H1 (cell line): Measurements from ENCODE around the gene MYO5B. TPM values are rescaled to one million over a fixed set of nuclear protein-coding genes. Genes with fewer than 3 reads are reported as not detected.

ENCODE experiments used
- CTCF ChIA-PET: fragments of 300-600 bp; sonication (Branson Sonifier 250); formaldehyde crosslinking; loops from one replicate; lab custom pipeline; 2021; ENCODE audit not compliant: partially characterized antibody; lab: Charles Lee
- POLR2A ChIA-PET: fragments of 300-600 bp; sonication (Branson Sonifier 250); formaldehyde crosslinking; loops from one replicate; lab custom pipeline; 2021; ENCODE audit warnings: inconsistent platforms; ENCODE audit not compliant: partially characterized antibody; lab: Charles Lee
- DNase-seq, 2 experiments: peaks; one replicate each; pipeline versions ENCODE4 v3.0.0 to v3.0.0-alpha.2; 2010 to 2022; ENCODE audit warnings: low spot score in 2 of 2, low read depth in 1 of 2, mixed read lengths in 1 of 2
- FAIRE-seq: peaks from 2 replicates; lab custom pipeline; 2011; peaks lifted over from hg19 to GRCh38; lab: Jason Lieb, UNC
- H2AFZ ChIP-seq: 2 replicates; pipeline ENCODE4 v1.8.1; 2012; ENCODE audit warnings: low read length, inconsistent platforms
- H2AK5ac ChIP-seq: 2 replicates; pipeline ENCODE4 v1.6.1; 2013; ENCODE audit warnings: low read depth, low read length
- H2BK120ac ChIP-seq: replicated peaks from 2 replicates; pipeline ENCODE3; 2013; ENCODE audit warnings: low read depth, low read length, inconsistent platforms
- H2BK12ac ChIP-seq: 2 replicates; pipeline ENCODE4 v1.6.1; 2013; ENCODE audit warnings: low read depth, low read length
- H2BK15ac ChIP-seq: 2 replicates; pipeline ENCODE4 v1.6.1; 2013; ENCODE audit warnings: low read length
- H2BK20ac ChIP-seq: 2 replicates; pipeline ENCODE4 v1.6.1; 2013; ENCODE audit warnings: low read length
- H2BK5ac ChIP-seq: 2 replicates; pipeline ENCODE4 v1.6.1; 2013; ENCODE audit warnings: low read depth, low read length
- H3K14ac ChIP-seq: 2 replicates; pipeline ENCODE4 v1.6.1; 2013; ENCODE audit warnings: inconsistent platforms; ENCODE audit not compliant: insufficient read length
- H3K18ac ChIP-seq: 2 replicates; pipeline ENCODE4 v1.6.1; 2013; ENCODE audit warnings: low read length; ENCODE audit errors: extremely low read depth
- H3K23ac ChIP-seq: 2 replicates; pipeline ENCODE4 v1.6.1; 2013; ENCODE audit warnings: inconsistent platforms; ENCODE audit not compliant: insufficient read length
- H3K23me2 ChIP-seq: 2 replicates; pipeline ENCODE4 v1.6.1; 2013; ENCODE audit warnings: low read depth, low read length
- H3K27ac ChIP-seq: 2 replicates; pipeline ENCODE4 v1.6.1; 2011; ENCODE audit warnings: low read depth, low read length, inconsistent platforms
- H3K27me3 ChIP-seq, 4 experiments: replicated peaks in 1 of 4; 1 replicate in 1 of 4; 2 replicates in 3 of 4; pipeline versions ENCODE4 v1.6.1 to v1.8.1; 2011 to 2013; ENCODE audit warnings: low read length in 3 of 4, mild to moderate bottlenecking in 3 of 4, inconsistent platforms in 2 of 4, mixed read lengths in 2 of 4, moderate library complexity in 1 of 4; ENCODE audit not compliant: control insufficient read depth in 3 of 4, insufficient read depth in 3 of 4; ENCODE audit errors: extremely low read depth in 1 of 4
- H3K36me3 ChIP-seq, 4 experiments: 2 replicates each; pipeline versions ENCODE4 v1.6.1 to v1.8.1; 2011 to 2013; ENCODE audit warnings: mild to moderate bottlenecking in 4 of 4, low read length in 3 of 4, moderate library complexity in 2 of 4, control low read depth in 1 of 4, inconsistent platforms in 1 of 4; ENCODE audit not compliant: insufficient read depth in 4 of 4, control insufficient read depth in 2 of 4
- H3K4ac ChIP-seq: replicated peaks from 2 replicates; pipeline ENCODE3; 2013; ENCODE audit warnings: low read length, low read depth, mixed read lengths, inconsistent platforms; ENCODE audit not compliant: insufficient read length
- H3K4me1 ChIP-seq, 4 experiments: replicated peaks in 1 of 4; 1 replicate in 1 of 4; 2 replicates in 3 of 4; pipeline versions ENCODE4 v1.6.1 to v1.8.1; 2011 to 2013; ENCODE audit warnings: low read length in 3 of 4, inconsistent platforms in 2 of 4, mixed read lengths in 1 of 4; ENCODE audit not compliant: insufficient read depth in 4 of 4, control insufficient read depth in 3 of 4
- H3K4me2 ChIP-seq, 2 experiments: 2 replicates each; pipeline versions ENCODE4 v1.6.1 to v1.8.1; 2011 to 2013; ENCODE audit warnings: low read depth in 2 of 2, low read length in 2 of 2, control low read depth in 1 of 2, inconsistent platforms in 1 of 2, mild to moderate bottlenecking in 1 of 2; ENCODE audit not compliant: insufficient read depth in 1 of 2
- H3K4me3 ChIP-seq, 4 experiments: fragments of 200-600, 300-600 bp in 1 of 4; sonication (generic), shearing (Covaris generic), sonication (Bioruptor Twin) in 1 of 4; 2 replicates each; pipeline versions ENCODE4 v1.5.1 to v1.8.1; 2011 to 2016; ENCODE audit warnings: low read length in 4 of 4, low read depth in 3 of 4, control low read depth in 2 of 4, inconsistent platforms in 2 of 4, mild to moderate bottlenecking in 2 of 4, mixed read lengths in 1 of 4, moderate library complexity in 1 of 4; ENCODE audit not compliant: insufficient read depth in 2 of 4; ENCODE audit errors: extremely low read depth in 1 of 4
- H3K56ac ChIP-seq: replicated peaks from 2 replicates; pipeline ENCODE3; 2013; ENCODE audit warnings: low read depth, mild to moderate bottlenecking, mixed read lengths, low read length, inconsistent platforms; ENCODE audit not compliant: insufficient read length
- H3K79me1 ChIP-seq: 2 replicates; pipeline ENCODE4 v1.6.1; 2013; ENCODE audit warnings: low read depth, low read length, control low read depth
- H3K79me2 ChIP-seq, 2 experiments: 2 replicates each; pipeline versions ENCODE4 v1.6.1 to v1.8.1; 2012 to 2013; ENCODE audit warnings: low read length in 2 of 2, mild to moderate bottlenecking in 2 of 2, inconsistent platforms in 1 of 2; ENCODE audit not compliant: insufficient read depth in 2 of 2, control insufficient read depth in 1 of 2
- H3K9ac ChIP-seq, 4 experiments: replicated peaks in 1 of 4; 1 replicate in 1 of 4; 2 replicates in 3 of 4; pipeline versions ENCODE4 v1.6.1 to v1.8.1; 2011 to 2013; ENCODE audit warnings: low read depth in 3 of 4, low read length in 3 of 4, control low read depth in 2 of 4, mild to moderate bottlenecking in 2 of 4, moderate library complexity in 2 of 4, inconsistent platforms in 1 of 4; ENCODE audit errors: extremely low read depth in 1 of 4
- H3K9me3 ChIP-seq, 2 experiments: 2 replicates each; pipeline versions ENCODE4 v1.6.1 to v1.8.1; 2012 to 2013; ENCODE audit warnings: mild to moderate bottlenecking in 2 of 2, moderate library complexity in 2 of 2, control low read depth in 1 of 2, inconsistent platforms in 1 of 2, low read depth in 1 of 2, low read length in 1 of 2, mixed read lengths in 1 of 2; ENCODE audit not compliant: insufficient read depth in 2 of 2
- H4K20me1 ChIP-seq, 2 experiments: replicated peaks in 1 of 2; 2 replicates each; pipeline versions ENCODE3 to v1.8.1; 2011 to 2013; ENCODE audit warnings: inconsistent platforms in 2 of 2, low read length in 2 of 2, mild to moderate bottlenecking in 1 of 2; ENCODE audit not compliant: insufficient read depth in 2 of 2, control insufficient read depth in 1 of 2
- H4K5ac ChIP-seq: 2 replicates; pipeline ENCODE4 v1.6.1; 2013; ENCODE audit warnings: low read length, low read depth, mixed read lengths, inconsistent platforms; ENCODE audit not compliant: insufficient read length
- H4K8ac ChIP-seq: 2 replicates; pipeline ENCODE4 v1.8.0; 2013; ENCODE audit warnings: mild to moderate bottlenecking, moderate library complexity, low read length, inconsistent platforms; ENCODE audit not compliant: insufficient read depth; ENCODE audit errors: extremely low read depth
- H4K91ac ChIP-seq: replicated peaks from 2 replicates; pipeline ENCODE3; 2013; ENCODE audit warnings: low read length, mixed read lengths, inconsistent platforms; ENCODE audit not compliant: insufficient read length
- CTBP2 ChIP-seq: IDR thresholded peaks from 2 replicates; pipeline ENCODE4 v1.7.0; 2011; ENCODE audit warnings: borderline replicate concordance, mild to moderate bottlenecking, moderate library complexity, mixed read lengths, low read length; ENCODE audit not compliant: insufficient read depth, insufficient read length
- CTCF ChIP-seq, 3 experiments: IDR thresholded peaks; 1 replicate in 2 of 3; 2 replicates in 1 of 3; pipeline versions ENCODE4 v1.5.1 to v1.6.1; 2011; ENCODE audit warnings: low read length in 3 of 3, mild to moderate bottlenecking in 3 of 3, inconsistent platforms in 2 of 3, low read depth in 1 of 3, moderate library complexity in 1 of 3; ENCODE audit not compliant: insufficient read depth in 1 of 3; ENCODE audit errors: control extremely low read depth in 1 of 3
- GTF2F1 ChIP-seq: IDR thresholded peaks from 2 replicates; pipeline ENCODE4 v1.6.1; 2012; ENCODE audit warnings: low read depth, low read length, improper control_type of control experiment, borderline replicate concordance
- PHF8 ChIP-seq: fragments of 200-600 bp; sonication (generic); conservative IDR thresholded peaks from 2 replicates; pipeline ENCODE4 v1.7.1; 2012; ENCODE audit warnings: low read depth, mild to moderate bottlenecking, inconsistent platforms, low read length, moderate library complexity
- WGBS, 2 experiments: shearing (Covaris generic) in 1 of 2; methylation state at CpG; one replicate each; pipeline versions ENCODE4 v1.1.6 to v1.1.7; 2013 to 2015; ENCODE audit warnings: low lambda C conversion rate in 2 of 2, mixed read lengths in 2 of 2, inconsistent platforms in 1 of 2, low coverage in 1 of 2, missing lambda C conversion rate in 1 of 2; ENCODE audit not compliant: insufficient replicate concordance in 2 of 2, insufficient coverage in 1 of 2, insufficient read length in 1 of 2; ENCODE audit errors: extremely low coverage in 1 of 2, missing lambda C conversion rate in 1 of 2; 5-methylcytosine and 5-hydroxymethylcytosine counted together
- long read RNA-seq, 2 experiments: library from RNA in 1 of 2; library from capped mRNA in 1 of 2; stranded (forward); transcript quantifications; one replicate each; pipeline ENCODE4 v2.0.0, GENCODE V29; 2021; ENCODE audit warnings: inconsistent platforms in 1 of 2
- polyA minus RNA-seq, 3 experiments: library from RNA; depleted of rRNA, polyadenylated mRNA; stranded (reverse); fragments of >200 nt; gene quantifications; 1 replicate in 2 of 3; 2 replicates in 1 of 3; pipeline ENCODE4 v1.2.3, GENCODE V29; 2011
- polyA plus RNA-seq, 7 experiments: library from polyadenylated mRNA; depleted of rRNA in 3 of 7; stranded (reverse) in 5 of 7; unstranded in 2 of 7; fragments of >200 nt in 5 of 7; fragments of 200-250 nt in 2 of 7; gene quantifications; 1 replicate in 5 of 7; 2 replicates in 1 of 7; 4 replicates in 1 of 7; pipeline versions ENCODE4 v1.2.1 to v1.2.3, GENCODE V29; 2011 to 2013; ENCODE audit warnings: missing spikeins in 2 of 7, mixed read lengths in 2 of 7
- total RNA-seq: library from RNA; stranded (reverse); fragmentation: NEBNext Ultra II Directional; extraction: Animal tissue kit (Norgen Biotek cat#: 25700); gene quantifications from 2 replicates; pipeline ENCODE4 v1.2.1, GENCODE V29; 2021

The MYO5B gene
- total RNA-seq = 6.4 and 6.9 TPM in 2 replicates
- 5.1 and 7.7 TPM in 2 replicates for polyA plus RNA-seq (2011; rRNA removed)
- 6.1 TPM for polyA plus RNA-seq (2011; cell fraction: cytosol; rRNA removed)
- polyA plus RNA-seq (2011; cell fraction: nucleus; rRNA removed) = 11.3 TPM
- 7.0 to 9.7 TPM (median 8.3 TPM) in 4 replicates for polyA plus RNA-seq (2012, experiment 1 of 2)
- 1.2 TPM for polyA plus RNA-seq (2012, experiment 2 of 2)
- 3.7 TPM for polyA plus RNA-seq (2013, experiment 1 of 2)
- polyA plus RNA-seq (2013, experiment 2 of 2) = 3.0 TPM
- polyA minus RNA-seq (2011; rRNA and poly(A)+ RNA removed) = 9.2 and 10.5 TPM in 2 replicates
- polyA minus RNA-seq (2011; cell fraction: cytosol; rRNA and poly(A)+ RNA removed) = 11.8 TPM
- polyA minus RNA-seq (2011; cell fraction: nucleus; rRNA and poly(A)+ RNA removed) = 7.8 TPM
- long read RNA-seq, experiment 1, partial matches to known transcripts = 5 of 7 reads
- long read RNA-seq, experiment 1, other reads (novel, unspliced or antisense) = 0 of 7 reads
- long read RNA-seq, experiment 2, partial matches to known transcripts = 3 of 3 reads
- long read RNA-seq, experiment 2, other reads (novel, unspliced or antisense) = 0 of 3 reads

- Histone ChIP-seq H2BK5ac (no peak within 1 kb of the TSS), H2BK12ac (no peak within 1 kb of the TSS), H3K27ac (no peak within 1 kb of the TSS), H3K4me3 (peak within 1 kb of the TSS; percentile 52 to 87 (median 54)), H3K36me3 (no peaks in the 10 kb centered on the region), H4K91ac (no peak within 1 kb of the TSS), H4K20me1 (peaks cover 5 to 7% of the 10 kb centered on the region in 2 experiments), H3K9me3 (no peaks in the 10 kb centered on the region), H4K5ac (no peak within 1 kb of the TSS), H2BK120ac (no peak within 1 kb of the TSS), H2AK5ac (no peak within 1 kb of the TSS), H2AFZ (no peak within 1 kb of the TSS; the same call in 1 of the 2 replicates), H3K56ac (no peak within 1 kb of the TSS), H3K4me2 (peak within 1 kb of the TSS; percentile 97 to 98), H3K4ac (no peak within 1 kb of the TSS), H3K23ac (no peak within 1 kb of the TSS), H3K9ac (peak within 1 kb of the TSS in 3 of 4 experiments; percentile 20 to 67 (median 41); a peak in 4 of 7 replicates), H3K79me2 (no peaks in the 10 kb centered on the region), H2BK20ac (no peak within 1 kb of the TSS), H3K4me1 (peaks cover 0 to 12% (median 9%) of the 10 kb centered on the region in 4 experiments; a peak in 5 of 7 replicates), H3K27me3 (peaks cover 23 to 51% (median 42%) of the 10 kb centered on the region in 4 experiments), H2BK15ac (no peak within 1 kb of the TSS), H3K14ac (no peak within 1 kb of the TSS), H3K18ac (no peak within 1 kb of the TSS; the same call in none of the 2 replicates), H4K8ac (peak within 1 kb of the TSS; percentile 60; the same call in 1 of the 2 replicates), H3K23me2 (peaks cover 16% of the 10 kb centered on the region; the same call in 1 of the 2 replicates), H3K79me1 (no peaks in the 10 kb centered on the region)
- 6% methylated on average over 37 of the region's 115 CpGs; no CpG with 5 or more reads in 1 of the 2 experiments for WGBS, 2 experiments
- FAIRE-seq (no peak), DNase-seq (peak in 1 of 2 experiments; percentile 86)
- CTCF ChIA-PET = interaction anchor here (0.7 to 2.9 kb wide), 18 partner anchors 9 to 333 kb away, joined by 3 to 17 read pairs (median 4); no protein-coding TSS in a partner anchor
- POLR2A ChIA-PET = interaction anchor here (1.0 to 1.5 kb wide), 4 partner anchors 9 to 312 kb away, joined by 3 to 6 read pairs (median 4); no protein-coding TSS in a partner anchor
- TF ChIP-seq CTCF (IDR thresholded peaks at IDR 0.05; ENCODE audit: control extremely low read depth in 1 of 3, insufficient read depth in 1 of 3, low read depth in 1 of 3, low read length in 3 of 3) (peak; percentile 65 to 80 (median 78)), CTBP2 (no peak), PHF8 (peak; percentile 66), GTF2F1 (no peak)
These were observed at the start of gene MYO5B for GRCh38 chr18:50194631-50195532. TSS of gene MYO5B (minus strand) at chr18:50195147. CDS start at chr18:50194793, 354 bp downstream.
